ENCODE results near the gene DOK5.
"Not testable (repeated sequence)": the region's sequence is repeated elsewhere in the genome, so short reads cannot be mapped to it uniquely, and the experiment has no call there.

The DOK5 gene

DNA sequence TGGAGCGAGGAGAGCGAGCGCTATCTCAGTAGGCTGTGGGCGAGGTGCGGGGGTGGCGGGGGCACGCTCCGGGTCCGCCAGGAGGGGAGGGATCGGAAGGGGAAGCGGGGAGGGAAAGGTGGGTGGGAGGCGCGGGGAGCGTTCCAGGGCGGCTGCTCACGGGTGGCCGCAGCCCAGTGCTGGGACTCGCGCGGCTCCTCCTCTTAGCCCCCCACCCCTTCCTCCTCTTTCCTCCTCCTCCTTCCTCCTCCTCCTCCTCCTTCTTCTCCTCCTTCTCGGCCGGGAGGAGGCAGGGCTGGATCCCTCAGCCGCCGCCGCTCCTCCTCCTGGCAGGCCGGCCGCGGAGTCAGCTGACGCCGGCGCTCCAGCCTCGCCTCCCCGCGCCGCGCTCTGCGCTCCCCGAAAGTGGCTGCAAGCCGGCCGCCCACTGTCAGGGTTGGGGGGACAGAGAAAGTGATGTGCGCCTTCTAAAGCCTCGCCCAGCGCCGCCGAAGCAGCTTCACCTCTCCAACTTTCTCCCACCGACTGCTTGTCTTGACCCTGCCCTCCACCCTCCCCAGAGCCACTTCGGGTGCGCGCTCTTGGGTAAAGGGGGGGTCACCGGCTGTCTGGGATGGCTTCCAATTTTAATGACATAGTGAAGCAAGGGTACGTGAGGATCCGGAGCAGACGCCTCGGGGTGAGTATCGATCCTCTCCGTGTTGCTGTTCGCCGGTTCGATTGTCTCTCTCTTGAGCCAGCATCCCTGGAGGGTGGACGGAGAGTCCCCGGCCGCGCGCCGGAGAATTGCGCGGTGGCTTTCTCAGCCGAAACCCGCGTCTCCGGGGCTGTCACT, at the start of gene DOK5:
Gene DOK5 (plus strand): TSS at position 260 of the 835 bp plus-strand sequence. CDS start 354 bp downstream, at position 614.
- peak in 1 of 2 experiments; percentile 21 for DNase-seq

DNA sequence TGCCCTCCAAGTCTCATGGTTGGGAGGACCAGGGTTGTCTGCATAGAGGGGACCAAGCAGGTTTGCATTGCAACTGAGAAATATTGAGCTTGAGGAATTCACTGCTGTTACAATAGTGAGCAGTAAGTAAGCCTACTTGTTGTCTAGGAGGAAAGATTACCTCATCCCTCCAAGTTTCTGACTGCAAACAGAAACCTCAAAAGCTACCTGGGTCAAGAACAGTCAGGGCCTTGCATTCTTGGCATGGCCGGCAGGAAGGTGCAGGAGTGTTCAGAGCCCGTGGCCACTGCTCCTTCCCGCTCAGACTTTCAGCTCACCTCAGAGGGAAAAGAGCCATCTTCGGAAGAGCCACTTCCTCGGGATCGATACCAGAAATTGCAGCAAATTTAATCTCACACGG, 46.0 kb upstream of the DOK5 start:
- DNase-seq, result no peak

DNA sequence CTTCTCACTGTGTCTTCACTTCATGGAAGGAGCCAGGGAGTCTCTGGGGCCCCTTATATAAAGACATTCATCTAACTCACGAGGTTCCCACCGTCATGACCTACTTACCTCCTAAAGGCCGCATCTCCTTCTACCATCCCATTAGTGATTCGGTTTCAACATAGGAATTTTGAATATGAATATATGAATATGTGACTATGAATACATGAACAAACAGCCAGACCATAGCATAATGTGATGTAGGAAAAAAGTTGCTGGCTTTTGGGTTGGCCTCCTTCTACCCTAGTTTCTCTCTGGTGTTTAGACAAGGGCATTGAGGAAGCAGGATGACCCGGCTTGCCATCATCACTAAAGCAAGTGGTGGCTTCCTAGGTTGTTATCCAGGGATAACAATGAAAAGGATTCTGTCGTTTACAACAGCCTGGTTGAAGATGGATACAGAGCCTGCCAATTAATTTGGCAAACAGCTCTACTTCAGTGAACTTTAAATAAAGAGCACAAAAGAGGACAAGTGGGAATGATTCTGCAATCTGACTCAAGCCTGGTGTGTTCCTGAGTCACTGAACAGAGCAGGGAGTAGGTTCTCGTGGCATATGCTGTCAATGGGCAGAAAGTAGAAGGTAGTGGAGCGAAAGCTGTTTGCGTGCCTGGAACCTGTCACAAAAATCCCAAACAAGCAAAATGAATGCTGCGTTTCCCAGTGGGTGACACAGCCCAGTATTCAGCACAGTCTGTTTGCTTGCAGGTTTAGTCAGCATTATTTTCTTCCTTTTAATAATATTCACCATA, 44.0 kb upstream of the DOK5 start:
- no peak for DNase-seq

DNA sequence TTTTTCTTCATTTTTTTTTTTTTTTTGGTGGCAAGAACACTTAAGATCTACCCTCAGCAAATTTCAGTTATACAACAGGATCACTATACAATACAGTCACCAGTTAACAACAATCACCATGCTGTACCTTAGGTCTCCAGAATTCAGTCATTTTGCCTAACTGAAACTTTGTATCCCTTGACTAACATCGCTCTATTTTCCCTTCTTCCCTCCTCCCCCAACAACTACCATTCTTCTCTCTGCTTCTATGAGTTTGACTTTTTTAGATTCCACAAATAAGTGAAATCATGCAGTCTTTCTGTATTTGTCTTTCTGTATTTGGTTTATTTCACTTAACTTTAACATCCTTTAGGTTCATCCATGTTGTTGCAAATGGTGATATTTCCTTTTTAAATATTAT, 42.4 kb upstream of the DOK5 start:
- no peak for DNase-seq

DNA sequence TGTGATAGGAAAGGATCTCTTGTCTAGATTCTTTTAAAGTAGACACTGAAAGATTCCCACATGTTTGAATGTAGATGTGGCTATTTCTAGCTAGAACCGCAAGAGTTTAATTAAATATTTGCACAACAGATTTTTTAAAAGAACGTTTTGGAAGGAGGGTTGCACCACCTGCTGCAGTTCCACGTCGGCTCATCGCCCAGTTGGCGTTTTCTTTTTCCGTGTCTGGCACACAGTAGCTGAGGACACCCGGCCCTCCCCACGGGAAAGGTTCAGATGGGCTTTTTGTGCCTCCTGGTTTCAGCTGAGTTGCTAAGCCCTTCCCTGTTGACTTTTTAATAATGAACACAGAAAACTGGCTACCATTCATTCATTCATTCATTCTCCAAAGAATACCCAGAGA, 41.8 kb upstream of the DOK5 start:
- DNase-seq, result no peak

DNA sequence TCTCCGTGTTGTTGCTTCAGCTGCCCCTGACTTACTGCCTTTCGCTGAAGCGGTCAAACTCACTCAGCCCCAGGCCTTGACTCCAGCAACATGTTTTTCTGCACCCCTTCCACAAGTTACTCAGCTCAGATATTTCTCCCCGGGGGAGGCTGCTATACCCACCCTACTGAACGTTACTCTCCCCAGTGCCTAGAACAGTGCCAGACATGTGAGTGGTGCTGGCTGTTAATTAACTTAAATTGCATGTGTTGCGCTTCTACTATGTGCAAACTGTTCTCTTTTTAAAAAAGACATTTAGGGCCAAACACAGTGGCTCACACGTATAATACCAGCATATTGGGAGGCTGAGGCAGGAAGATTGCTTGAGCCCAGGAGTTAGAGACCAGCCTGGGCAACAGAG, 41.2 kb upstream of the DOK5 start:
- no peak for DNase-seq

DNA sequence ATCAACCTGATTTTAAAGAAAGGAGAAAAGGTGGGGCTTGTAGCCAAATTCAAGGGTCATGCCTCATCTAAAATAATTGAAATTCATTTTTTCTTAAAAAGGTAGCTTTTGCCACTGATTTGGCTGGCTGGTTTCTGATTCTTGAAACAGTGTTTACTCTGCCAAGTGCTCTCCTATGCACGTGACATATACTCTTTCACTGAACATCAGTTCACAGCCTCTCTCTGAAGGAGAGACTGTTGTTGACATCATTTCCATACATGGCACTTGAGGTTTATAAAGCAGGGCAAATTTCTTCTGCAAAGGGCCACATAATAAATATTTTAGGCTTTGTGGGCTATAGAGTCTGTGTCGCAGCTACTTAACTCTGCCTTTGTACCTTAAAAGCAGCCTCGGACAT, 40.4 kb upstream of the DOK5 start:
- DNase-seq, result no peak

DNA sequence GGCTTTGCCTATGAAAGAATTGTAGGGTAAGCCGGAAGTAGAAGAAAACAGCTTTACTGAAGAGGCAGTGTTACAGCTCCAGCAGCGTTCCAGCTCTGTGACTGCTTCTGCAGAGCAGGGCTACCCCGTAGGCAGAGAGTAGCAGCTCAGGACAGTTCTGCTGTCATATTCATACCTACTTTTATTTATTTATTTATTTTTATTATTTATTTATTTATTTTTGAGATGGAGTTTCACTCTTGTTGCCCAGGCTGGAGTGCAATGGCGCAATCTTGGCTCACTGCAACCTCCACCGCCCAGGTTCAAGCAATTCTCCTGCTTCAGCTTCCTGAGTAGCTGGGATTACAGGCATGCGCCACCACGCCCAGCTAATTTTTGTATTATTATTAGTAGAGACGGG, 39.0 kb upstream of the DOK5 start:
- DNase-seq, result not testable (repeated sequence)

DNA sequence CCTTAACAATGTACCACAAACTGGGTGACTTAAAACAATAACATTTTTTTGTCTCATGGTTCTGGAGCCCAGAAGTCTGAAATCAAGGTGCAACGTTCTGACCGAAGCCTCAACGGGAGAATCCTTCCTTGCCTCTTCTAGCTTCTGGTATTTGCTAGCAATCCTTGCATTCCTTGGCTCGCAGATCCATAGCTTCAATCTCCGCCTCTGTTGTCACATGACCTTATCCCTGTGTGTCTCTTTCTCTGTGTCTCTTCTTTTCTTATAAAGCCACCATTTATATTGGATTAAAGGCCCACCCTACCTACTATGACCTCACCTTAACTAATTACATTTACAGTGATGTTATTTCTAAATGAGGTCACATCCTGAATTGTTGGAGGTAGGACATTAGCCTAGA, 37.2 kb upstream of the DOK5 start:
- DNase-seq, result no peak

DNA sequence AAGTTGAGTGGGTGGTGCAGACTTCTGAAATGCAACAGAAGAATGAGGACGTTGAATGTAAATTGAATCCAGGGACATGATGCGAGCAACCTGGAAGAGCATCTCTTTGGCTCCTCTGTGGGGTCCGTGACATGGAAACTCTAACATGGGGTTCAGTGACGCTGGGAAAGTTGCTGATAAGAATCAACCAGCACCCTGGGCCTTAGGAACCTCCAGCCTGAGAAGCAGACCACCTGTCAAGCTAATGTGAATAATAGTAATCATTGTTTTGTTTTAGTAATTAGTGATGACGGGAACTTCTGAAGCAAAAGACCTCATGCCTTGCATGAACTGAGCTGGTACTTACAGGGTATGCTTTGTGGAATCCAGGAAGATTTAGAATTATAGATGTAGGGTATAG, 25.2 kb upstream of the DOK5 start:
- no peak for DNase-seq

DNA sequence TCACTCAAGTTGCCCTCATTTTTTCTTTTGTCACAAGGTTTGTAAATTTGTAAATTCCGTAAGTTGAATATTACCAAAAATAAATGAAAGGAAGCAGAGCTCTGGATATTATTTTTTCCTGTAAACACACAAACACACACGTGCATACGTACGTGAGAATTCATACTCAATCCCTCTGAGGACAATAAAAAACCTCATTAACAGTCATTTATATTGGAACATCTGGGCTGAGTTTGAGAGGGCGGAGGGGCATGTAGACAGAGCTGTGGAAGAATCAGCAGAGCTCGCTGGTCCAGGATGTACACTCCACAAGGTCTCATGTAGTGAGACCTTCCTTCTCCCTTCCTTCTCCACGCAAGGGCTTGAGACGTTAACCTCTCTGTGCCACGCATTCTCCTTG, 24.2 kb upstream of the DOK5 start:
- no peak for DNase-seq

DNA sequence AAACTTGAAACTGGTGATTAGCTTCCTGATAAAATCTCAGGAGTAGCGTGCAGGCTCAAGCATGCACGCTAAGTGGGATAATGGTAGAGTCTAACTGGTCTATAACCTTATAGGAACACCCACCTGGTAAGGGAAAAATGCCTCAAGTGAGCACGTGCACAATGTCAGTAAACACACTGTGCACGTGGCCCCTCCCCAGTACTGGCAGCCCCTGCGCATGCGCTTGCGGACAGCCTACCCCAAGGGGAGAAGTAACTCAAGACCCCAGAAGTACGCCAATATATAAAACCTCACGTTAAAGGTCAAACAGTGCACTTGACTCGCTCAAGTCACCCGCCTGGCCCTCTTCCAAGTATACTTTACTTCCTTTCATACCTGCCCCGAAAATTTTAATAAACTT, 23.1 kb upstream of the DOK5 start:
- no peak for DNase-seq

DNA sequence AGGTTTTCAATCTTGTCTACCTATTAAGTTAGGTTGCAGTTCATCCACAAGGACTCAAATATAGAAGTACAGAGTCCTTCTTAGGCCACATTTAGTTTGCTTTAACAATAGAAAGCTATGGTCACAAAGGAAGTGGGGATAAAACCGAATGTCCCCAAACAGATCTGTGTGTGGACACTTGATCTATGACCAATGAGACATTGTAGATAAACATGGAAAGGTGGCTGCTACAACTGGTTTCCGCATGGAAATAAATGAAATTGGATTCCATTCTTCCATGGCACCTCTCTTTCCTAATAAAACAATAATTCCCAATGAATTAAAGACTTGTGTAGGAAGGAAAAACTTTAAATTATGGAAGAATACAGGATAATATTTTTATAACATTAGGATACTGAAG, 20.4 kb upstream of the DOK5 start:
- DNase-seq, result no peak

DNA sequence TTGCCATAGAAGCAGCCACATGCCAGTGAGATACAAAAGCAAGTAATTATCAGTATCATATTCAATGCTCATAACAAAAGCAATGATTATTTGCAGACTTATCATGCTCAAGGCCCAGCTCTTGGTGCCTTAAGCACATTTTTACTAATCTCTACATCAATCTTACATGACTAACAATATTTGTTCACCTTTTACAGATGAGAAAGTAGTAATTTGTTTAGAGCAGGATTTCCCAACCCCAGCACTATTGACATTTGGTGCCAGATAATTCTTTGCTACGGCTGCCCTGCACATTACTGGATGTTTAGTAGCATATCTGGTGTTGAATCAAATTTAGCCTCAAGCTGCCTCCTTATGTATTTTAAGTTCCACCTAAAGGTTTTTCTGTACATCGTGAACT, 19.0 kb upstream of the DOK5 start:
- no peak for DNase-seq

DNA sequence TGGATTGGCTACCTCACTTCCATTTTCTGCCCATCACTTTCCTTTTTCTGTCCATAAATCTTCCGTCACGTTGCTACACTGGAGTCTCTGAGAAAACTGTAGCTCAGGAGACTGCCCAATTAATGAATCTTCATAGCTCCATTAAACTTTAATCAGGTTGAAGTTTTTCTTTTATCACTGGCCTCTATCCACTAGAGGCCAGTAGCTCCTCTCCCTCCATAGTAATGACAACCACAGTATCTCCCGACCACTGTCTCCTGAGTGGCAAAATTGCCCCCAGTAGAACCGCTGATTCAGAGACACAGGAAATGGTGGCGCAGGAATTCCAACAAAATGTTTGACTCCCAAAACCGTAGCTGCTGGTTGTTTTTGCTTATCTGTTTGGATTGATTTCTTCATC, 18.4 kb upstream of the DOK5 start:
- DNase-seq, result no peak

DNA sequence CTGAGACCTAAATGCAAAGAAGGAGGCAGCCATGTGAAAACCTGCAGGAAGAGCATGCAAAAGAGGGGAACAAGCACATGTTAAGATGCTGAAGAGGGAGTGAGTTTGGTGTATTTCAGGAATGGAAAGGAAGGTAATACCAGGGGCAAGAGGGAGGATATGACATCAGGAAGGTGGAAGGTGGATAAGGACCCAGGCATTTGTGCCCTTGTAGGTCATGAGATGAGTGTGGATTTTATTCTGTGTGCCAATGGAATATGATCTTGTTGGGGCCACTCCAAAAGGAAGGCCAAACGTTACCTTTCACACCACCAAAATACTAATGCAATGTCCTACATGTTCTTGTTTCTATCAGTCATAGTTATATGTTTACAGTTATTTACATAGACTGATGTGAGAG, 17.2 kb upstream of the DOK5 start:
- DNase-seq, result no peak

DNA sequence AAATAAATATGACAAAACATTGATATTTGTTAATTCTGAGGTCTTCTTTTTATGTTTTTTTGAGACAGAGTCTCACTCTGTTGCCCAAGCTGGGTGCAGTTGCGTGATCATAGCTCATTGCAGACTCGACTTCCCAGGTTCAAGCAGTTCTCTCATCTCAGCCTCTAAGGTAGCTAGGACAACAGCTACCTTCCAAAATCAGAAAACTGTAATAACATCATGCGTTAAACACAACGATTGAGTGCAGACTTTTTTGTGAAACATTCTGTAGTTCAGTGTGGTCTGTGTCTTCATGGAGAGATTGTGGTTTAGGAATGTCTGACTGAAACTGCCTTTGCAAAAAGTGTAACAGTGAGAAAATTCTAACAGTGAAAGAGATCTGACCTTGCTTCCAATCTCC, 16.1 kb upstream of the DOK5 start:
- no peak for DNase-seq

DNA sequence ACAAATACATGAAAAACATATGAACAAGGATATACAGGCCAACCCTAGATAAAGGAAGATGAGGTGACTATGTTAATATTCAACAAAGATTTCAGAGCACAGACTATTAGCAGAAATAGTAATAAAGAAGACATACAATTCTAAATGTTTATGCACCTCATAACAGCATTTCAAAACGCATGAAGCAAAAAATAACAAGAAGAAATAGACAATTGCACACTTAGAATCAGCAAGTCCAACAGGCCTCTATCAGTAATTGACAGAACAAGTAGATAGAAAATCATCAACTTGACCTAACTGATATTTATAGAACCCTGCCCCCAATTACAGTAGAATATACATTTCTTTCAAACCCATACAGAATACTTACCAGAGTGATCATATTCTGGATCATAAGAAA, 11.4 kb upstream of the DOK5 start:
- DNase-seq, result no peak

DNA sequence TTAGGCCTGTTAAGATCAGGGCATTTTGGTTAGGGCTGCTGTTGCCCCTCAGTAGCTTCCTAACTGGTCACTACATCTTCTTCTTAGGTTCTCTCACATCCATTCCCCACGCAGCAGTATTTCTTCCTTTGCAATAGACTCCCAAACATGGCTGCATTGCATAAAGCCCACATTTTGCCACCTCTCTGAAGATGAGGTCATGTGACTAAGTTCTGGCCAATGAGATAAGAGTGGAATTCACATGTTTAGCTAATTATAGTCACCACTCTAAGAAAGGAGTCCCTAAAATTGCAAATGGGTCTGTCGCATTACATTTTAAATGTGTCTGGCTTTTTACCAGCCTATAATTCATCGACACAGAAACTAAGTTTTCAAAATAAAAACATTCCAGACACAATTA, 9.3 kb upstream of the DOK5 start:
- no peak for DNase-seq

DNA sequence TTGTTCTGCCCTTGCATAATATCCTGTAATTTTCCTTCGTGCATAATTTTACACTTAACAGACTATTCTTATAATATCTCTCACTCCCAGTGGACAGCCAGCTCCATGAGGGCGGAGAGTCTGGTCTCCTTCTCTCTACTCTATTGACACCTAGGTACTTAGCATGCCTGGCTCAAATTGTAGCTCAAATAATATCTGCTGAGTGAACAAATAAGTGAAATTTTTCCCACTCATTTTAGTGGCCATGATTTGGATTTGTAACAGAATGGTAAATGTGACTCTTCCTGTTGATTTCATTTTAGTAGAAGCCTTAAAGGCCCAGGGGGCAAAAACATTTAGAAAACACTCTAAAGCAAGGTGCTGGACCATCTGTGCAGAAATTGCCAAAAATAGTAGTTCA, 7.8 kb upstream of the DOK5 start:
- DNase-seq, result no peak

DNA sequence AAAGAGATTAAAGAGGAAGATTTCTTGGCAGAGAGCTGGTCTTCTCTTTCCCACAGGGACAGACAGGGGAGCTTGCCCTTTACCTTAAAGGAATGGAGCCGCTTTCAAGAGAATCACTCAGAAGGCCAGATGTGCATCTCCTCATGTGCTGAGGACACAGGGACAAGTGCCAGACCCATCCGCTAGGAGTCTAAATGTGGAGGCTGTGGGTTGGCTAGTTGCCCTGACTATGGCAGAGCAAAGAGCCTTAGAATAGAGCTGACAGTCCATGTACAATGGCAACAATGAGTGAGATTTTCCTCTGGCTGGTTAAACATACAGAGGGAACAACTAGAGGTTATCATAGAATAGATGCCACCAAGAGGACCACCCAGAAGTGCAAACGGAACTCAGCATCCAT, 7.3 kb upstream of the DOK5 start:
- no peak for DNase-seq

DNA sequence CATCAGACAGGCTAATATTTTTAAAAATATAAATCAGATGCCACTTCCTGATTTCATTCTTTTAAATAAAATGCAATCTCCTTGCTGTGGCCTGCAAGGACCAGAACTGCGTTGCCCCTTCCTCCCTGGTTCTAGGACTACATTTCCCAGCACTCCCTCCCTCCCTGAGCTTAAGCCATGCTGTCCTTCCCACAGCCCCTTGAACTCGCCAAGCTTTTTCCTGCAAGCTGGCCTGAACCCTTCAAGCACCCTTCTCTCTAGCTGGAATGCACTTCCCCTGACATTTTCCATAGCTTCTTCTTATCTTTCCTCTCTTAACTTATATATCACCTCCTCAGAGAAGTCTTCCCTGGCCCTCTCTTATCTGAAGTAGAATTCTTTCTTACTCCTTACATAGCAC, 6.1 kb upstream of the DOK5 start:
- no peak for DNase-seq

DNA sequence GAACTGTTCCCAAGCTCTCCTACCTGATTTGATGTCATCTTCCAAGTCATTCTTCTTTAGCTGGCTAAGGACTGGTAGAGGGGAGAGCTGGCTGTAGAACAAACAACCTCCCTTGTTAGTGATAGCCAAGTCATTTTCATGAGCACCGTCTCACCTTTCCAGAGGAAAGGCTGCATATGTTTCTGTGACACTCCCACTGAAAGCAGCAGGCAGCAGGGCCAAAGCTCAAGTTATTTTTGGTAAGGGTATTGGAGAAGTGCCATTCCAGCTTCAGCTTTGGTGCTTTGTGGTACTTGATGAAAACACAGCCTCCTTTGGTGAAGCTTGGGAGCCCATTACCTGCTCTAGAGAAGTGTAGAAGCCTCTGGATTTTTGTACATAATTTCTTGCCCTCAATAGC, 5.4 kb upstream of the DOK5 start:
- DNase-seq, result no peak

DNA sequence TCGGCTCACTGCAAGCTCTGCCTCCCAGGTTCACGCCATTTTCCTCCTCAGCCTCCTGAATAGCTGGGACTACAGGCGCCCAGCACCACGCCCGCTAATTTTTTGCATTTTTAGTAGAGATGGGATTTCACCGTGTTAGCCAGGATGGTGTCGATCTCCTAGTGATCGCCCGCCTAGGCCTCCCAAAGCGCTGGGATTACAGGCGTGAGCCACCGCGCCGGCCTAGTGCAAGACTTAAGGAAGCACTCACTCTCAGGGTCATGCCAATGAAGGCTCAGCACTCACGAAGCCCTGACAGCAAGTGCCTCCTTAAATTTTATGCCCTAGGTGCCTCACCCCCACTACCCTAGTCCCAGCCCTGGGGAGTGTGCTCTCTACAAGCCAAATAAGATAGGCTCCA, 4.7 kb upstream of the DOK5 start:
- no peak for DNase-seq

DNA sequence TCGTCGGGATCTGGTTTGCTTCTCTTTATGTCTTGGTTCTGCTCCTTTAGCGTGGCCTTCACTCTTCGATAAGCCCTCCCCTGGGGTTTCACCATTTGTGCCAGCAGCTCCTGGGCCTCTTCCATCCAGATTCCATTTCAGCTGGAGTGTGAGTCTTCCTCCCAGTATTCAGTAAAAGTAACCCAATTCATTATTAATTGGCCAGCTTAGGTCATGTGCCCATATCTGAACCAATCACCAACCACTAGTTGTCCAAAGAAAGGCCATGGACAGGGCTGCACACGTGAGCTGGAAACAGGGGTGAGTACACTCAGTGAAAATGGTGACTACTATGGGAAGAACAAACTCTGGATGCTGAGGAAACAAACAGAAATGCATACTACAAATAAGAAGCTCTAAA, 2.8 kb upstream of the DOK5 start:
- DNase-seq, result no peak

Measured in activated T-cell treated with anti-CD3 and anti-CD28 coated beads, Interleukin-2, amount 50 U/mL, for 48 hours (primary cell).